ENCODE measurements around the gene OTOF. TPM values are rescaled to one million over a fixed set of nuclear protein-coding genes. Genes with fewer than 3 reads are reported as not detected.

Gene OTOF
- total and polyA plus RNA-seq, 2 experiments from 2014 or later, result 0.21 to 0.23 TPM

- H3K27me3 ChIP-seq (ENCODE audit: insufficient read depth), result no peaks in the 10 kb centered on the region
- H3K4me2 ChIP-seq, result no peak overlapping the region
- H2AFZ ChIP-seq, result no peak overlapping the region
- ATAC-seq (no peak), DNase-seq (ENCODE audit: low spot score) (no peak)
- no peak overlapping the region for H3K27ac ChIP-seq (ENCODE audit: low read depth)
- H3K36me3 Mint-ChIP-seq (ENCODE audit: low read depth), result no peaks in the 10 kb centered on the region
- H3K9me3 Mint-ChIP-seq, result no peaks in the 10 kb centered on the region
- H3K4me1 Mint-ChIP-seq, result no peaks in the 10 kb centered on the region
- no peak overlapping the region for H3K4me3 ChIP-seq
- H3K27me3 Mint-ChIP-seq (ENCODE audit: insufficient read depth, low read depth, poor library complexity), result no peaks in the 10 kb centered on the region
- H3K36me3 ChIP-seq (ENCODE audit: insufficient read depth), result no peaks in the 10 kb centered on the region
- H3K4me1 ChIP-seq (ENCODE audit: insufficient read depth), result no peaks in the 10 kb centered on the region
- TF ChIP-seq ETS1 (IDR thresholded peaks at IDR 0.05) (no peak), REST (IDR thresholded peaks at IDR 0.05; ENCODE audit: unreplicated experiment) (no peak), ZNF462 (CRISPR knock-in tag; IDR thresholded peaks at IDR 0.05) (no peak), POLR2AphosphoS5 (IDR thresholded peaks at IDR 0.05; ENCODE audit: low read depth) (no peak), JUNB (IDR thresholded peaks at IDR 0.05; ENCODE audit: unreplicated experiment) (no peak), EZH2phosphoT487 (IDR thresholded peaks at IDR 0.05; ENCODE audit: unreplicated experiment) (no peak), STAT1 (IDR thresholded peaks at IDR 0.05; ENCODE audit: unreplicated experiment) (no peak), EZH2 (IDR thresholded peaks at IDR 0.05; ENCODE audit: low read depth, unreplicated experiment) (no peak)
- no peaks in the 10 kb centered on the region for H4K20me1 ChIP-seq (replicated peaks; ENCODE audit: insufficient read depth)
- H3F3A ChIP-seq (replicated peaks; ENCODE audit: low read depth), result no peaks in the 10 kb centered on the region
- H3K27ac Mint-ChIP-seq, result no peak overlapping the region
- H3K4me3 Mint-ChIP-seq, result no peak overlapping the region
- no peaks in the 10 kb centered on the region for H3K9me2 ChIP-seq (ENCODE audit: insufficient read depth)
- no peaks in the 10 kb centered on the region for H3K79me2 ChIP-seq (replicated peaks; ENCODE audit: insufficient read depth)
These were observed 66.5 kb downstream of the OTOF start for GRCh38 chr2:26411419-26411818.

All from GM23338 (cell line).